Measurements from ENCODE around the gene HOXA9. TPM values are rescaled to one million over a fixed set of nuclear protein-coding genes. Genes with fewer than 3 reads are reported as not detected.

The HOXA9 gene
- total and polyA plus RNA-seq, 8 donors: 0.25 to 68.1 TPM; not detected in 6

DNA sequence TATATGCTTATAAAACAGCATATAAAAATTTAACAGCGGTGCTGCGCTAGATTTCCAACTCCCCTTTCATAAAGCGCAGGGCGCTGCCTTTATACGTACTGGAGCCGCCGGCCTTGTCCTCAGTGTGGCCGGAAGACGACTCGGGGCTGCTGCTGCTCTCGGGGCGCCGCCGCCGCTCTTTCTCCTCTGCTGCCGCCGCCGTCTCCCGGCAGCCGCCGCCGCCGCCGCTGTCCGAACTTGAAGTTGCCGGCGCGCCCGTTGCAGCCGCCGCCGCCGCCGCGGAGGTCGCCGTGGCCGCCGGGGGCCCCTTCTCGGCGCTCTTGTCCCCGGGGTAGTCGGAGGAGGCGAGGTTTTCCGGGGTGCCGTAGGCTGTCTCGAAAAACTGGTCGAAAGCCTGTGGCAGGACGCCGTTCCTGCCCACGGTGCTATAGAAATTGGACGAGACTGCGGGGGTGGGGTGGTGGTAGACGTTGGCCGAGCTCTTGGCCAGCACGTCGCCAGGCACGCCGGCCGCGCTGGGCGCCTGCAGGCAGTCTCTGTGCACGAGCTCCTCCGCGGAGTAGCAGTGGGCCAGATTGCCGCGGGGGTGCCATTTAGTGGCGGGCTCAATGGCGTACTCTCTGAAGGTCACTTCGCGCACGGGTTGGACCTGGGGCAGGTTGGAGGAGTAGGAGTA is 19.1 kb upstream of the HOXA9 start:
- peak; percentile 34 to 67 for DNase-seq
- Histone ChIP-seq H3K4me1 (peaks cover 42 to 64% (median 57%) of the 10 kb centered on the region in 4 donors), H3K27ac (no peak overlapping the region), H3K9me3 (peaks cover 0 to 16% (median 0%) of the 10 kb centered on the region in 4 donors), H3K4me3 (peak overlapping the region; percentile 18 to 52 (median 40)), H3K27me3 (peaks cover 74 to 100% (median 95%) of the 10 kb centered on the region in 3 donors), H3K36me3 (no peaks in the 10 kb centered on the region)
- intact Hi-C loops (cut with DNase I; ENCODE audit: low total_unique reads): no loop called here
- WGBS, 5 donors: 2 to 15% (median 5%) methylated on average over 21 to 72 of the region's 72 CpGs
- TF ChIP-seq EP300 (IDR thresholded peaks at IDR 0.05) (no peak), CTCF (IDR thresholded peaks at IDR 0.05) (no peak), POLR2AphosphoS5 (IDR thresholded peaks at IDR 0.05) (no peak), POLR2A (IDR thresholded peaks at IDR 0.05) (no peak)

DNA sequence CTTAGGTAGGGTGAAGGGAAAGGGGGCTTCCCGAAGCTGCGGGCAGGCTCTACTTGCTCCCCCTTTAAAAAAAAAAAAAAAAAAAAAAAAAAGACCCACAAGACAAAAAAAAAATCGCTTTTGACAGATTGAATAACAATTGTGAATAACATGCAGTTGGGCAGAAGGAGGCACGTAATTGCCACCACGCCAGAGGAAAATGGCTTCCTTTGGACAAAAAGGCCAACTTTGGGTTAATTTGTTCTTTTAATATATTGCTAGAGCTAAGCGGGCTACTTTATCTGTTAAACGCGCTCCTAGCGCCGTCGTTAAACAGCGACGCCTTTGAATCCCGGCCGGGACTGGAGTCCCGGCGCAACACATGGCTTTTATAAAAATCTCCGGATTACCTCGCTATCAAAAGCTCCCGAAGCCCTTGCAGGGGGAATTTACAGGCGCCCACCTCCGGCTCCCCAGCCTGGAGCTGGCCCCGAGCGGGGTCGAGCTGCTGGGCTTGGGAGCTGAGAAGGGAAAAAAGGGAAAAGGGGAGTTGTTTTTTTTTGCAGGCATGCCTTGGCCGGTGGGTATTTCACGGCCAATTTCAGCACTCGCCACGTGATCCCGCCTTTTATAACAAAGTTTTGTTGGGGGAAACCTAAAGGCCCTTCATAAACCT is 18.5 kb upstream of the HOXA9 start:
- Histone ChIP-seq H3K9me3 (peaks cover 0 to 16% (median 0%) of the 10 kb centered on the region in 4 donors), H3K36me3 (no peaks in the 10 kb centered on the region), H3K27ac (no peak overlapping the region), H3K4me1 (peaks cover 38 to 60% (median 54%) of the 10 kb centered on the region in 4 donors), H3K27me3 (peaks cover 73 to 100% (median 95%) of the 10 kb centered on the region in 3 donors), H3K4me3 (peak overlapping the region; percentile 18 to 52 (median 40))
- DNase-seq: peak in 1 of 2 donors; percentile 23
- intact Hi-C loops (cut with DNase I; ENCODE audit: low total_unique reads): no loop called here
- 3 to 8% (median 6%) methylated on average over 30 of the region's 30 CpGs for WGBS, 5 donors
- TF ChIP-seq POLR2AphosphoS5 (IDR thresholded peaks at IDR 0.05): no peak
- no peak for TF ChIP-seq EP300 (IDR thresholded peaks at IDR 0.05)
- no peak for TF ChIP-seq CTCF (IDR thresholded peaks at IDR 0.05)
- TF ChIP-seq POLR2A (IDR thresholded peaks at IDR 0.05): no peak

DNA sequence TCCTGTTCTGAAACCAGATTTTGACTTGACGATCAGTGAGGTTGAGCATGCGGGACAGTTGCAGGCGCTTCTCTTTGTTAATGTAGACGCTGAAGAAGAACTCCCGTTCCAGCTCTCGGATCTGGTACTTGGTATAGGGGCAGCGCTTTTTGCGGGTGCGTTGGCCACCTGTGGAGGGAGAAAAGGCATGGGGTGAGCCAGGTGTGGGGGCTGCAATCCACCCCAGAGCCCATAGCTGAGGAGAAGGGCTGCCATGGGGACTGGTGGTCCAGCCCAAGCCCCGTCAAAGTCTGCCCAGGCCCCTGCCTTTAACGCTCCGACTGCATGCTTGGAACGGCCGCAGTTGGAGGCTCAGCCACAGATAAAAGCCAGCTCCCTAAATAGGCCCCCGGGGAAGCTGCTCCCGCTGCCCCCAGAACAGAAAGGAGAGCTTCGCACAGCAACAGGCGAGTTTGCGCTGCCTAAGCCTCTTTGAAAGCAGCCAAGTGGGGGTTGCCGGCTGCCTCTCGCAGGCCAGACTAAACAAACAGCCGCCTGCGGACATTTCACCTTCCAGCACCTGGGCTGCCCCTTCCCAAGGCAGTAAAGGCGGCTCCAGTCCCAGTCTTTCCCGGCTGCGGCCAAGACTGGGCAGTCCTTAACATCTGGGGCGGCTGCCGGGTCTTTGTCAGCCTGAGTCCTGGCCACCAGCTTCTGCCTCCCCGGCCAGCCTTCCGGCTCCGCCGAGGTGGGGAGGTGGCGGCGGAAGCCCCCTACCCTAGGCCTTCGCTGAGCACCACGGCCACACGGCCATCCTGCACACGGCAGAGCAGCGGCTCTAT is 17.7 kb upstream of the HOXA9 start:
- 9 to 16% (median 12%) methylated on average over 30 to 39 of the region's 39 CpGs for WGBS, 5 donors
- Histone ChIP-seq H3K4me1 (peaks cover 30 to 53% (median 46%) of the 10 kb centered on the region in 4 donors), H3K27ac (no peak overlapping the region), H3K4me3 (peak overlapping the region in 1 of 4 donors; percentile 10), H3K9me3 (peaks cover 0 to 9% (median 0%) of the 10 kb centered on the region in 4 donors), H3K36me3 (no peaks in the 10 kb centered on the region), H3K27me3 (peaks cover 65 to 100% (median 93%) of the 10 kb centered on the region in 3 donors)
- intact Hi-C loops (cut with DNase I; ENCODE audit: low total_unique reads): no loop called here
- DNase-seq: peak in 1 of 2 donors; percentile 16
- TF ChIP-seq POLR2A (IDR thresholded peaks at IDR 0.05): no peak

GRCh38 chr7:27182285-27182841 is 17.0 kb upstream of the HOXA9 start:
- intact Hi-C loops (cut with DNase I; ENCODE audit: low total_unique reads): no loop called here
- peaks cover 60 to 100% (median 93%) of the 10 kb centered on the region in 3 donors for H3K27me3 ChIP-seq
- H3K36me3 ChIP-seq: no peaks in the 10 kb centered on the region
- peaks cover 0 to 6% (median 0%) of the 10 kb centered on the region in 4 donors for H3K9me3 ChIP-seq
- WGBS, 5 donors: 27 to 42% (median 31%) methylated on average over 3 to 4 of the region's 4 CpGs
- no peak overlapping the region for H3K4me3 ChIP-seq
- peak in 1 of 2 donors; percentile 5 for DNase-seq
- no peak overlapping the region for H3K27ac ChIP-seq
- peaks cover 25 to 46% (median 40%) of the 10 kb centered on the region in 4 donors for H3K4me1 ChIP-seq
- TF ChIP-seq EP300 (IDR thresholded peaks at IDR 0.05) (no peak), POLR2AphosphoS5 (IDR thresholded peaks at IDR 0.05) (no peak), POLR2A (IDR thresholded peaks at IDR 0.05) (no peak), CTCF (IDR thresholded peaks at IDR 0.05) (no peak)

Measured in stomach (tissue), 9 donors.